GM12891 (cell line): Measurements from ENCODE around the gene SPINK8.

ENCODE experiments used
- PAX5 ChIP-seq: IDR thresholded peaks from 2 replicates; pipeline ENCODE4 v1.6.1; 2011; ENCODE audit warnings: low read length, moderate library complexity, mild to moderate bottlenecking; ENCODE audit not compliant: insufficient read depth, severe bottlenecking
- POLR2A ChIP-seq: IDR thresholded peaks from 2 replicates; pipeline ENCODE4 v1.6.1; 2011; ENCODE audit warnings: low read depth, low read length, control low read depth
- POLR2AphosphoS5 ChIP-seq: IDR thresholded peaks from 2 replicates; pipeline ENCODE4 v1.6.1; 2011; ENCODE audit warnings: low read depth, low read length, control low read depth
- POU2F2 ChIP-seq: IDR thresholded peaks from 2 replicates; pipeline ENCODE4 v1.6.1; 2011; ENCODE audit warnings: low read depth, mild to moderate bottlenecking, control low read depth, low read length, moderate library complexity
- SPI1 ChIP-seq: IDR thresholded peaks from 2 replicates; pipeline ENCODE4 v1.6.1; 2011; ENCODE audit warnings: low read depth, low read length, control low read depth
- TAF1 ChIP-seq: IDR thresholded peaks from 2 replicates; pipeline ENCODE4 v1.6.1; 2011; ENCODE audit warnings: low read depth, low read length, control low read depth

DNA sequence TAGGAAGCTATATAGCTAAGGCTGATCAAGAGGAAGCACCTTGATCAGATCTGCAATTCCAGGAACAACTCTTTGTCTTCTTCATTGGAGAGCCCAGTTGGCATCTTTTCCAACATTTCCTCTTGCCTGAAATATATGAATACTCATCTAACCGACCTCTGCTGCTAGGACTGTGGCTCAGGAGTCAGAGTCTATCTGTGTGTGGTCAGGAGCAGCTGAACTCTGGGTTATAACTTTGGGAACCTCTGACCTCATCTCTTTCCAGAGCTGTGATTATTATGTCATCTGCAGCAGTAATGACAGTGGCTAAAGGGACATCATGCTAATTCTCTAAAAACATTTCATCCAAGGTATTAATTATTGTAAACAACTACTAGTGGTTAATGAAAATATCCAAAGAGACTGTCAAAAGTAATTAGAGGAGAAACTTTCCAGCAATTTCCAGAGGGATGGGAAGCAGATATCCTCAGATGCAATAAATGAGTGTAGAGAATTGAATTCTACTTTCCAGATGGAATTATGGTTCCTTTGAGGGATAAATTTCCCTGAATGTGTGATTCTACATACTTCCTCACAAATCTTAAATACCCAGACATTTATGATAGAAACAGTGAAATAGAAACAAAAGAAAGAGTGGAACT is 11.5 kb upstream of the SPINK8 start:
- no peak for TF ChIP-seq POLR2A
- TF ChIP-seq TAF1: no peak
- TF ChIP-seq POLR2AphosphoS5: no peak
- no peak for TF ChIP-seq SPI1
- no peak for TF ChIP-seq POU2F2
- TF ChIP-seq PAX5: no peak
